NOMO-1 treated with dmso at 0.1 percent for 144 hours (cell line): ENCODE measurements around the gene APBA2.
"Not testable (repeated sequence)": the region's sequence is repeated elsewhere in the genome, so short reads cannot be mapped to it uniquely, and the experiment has no call there.

Source experiments
- DNase-seq: peaks from one replicate; lab custom pipeline; 2025; ENCODE audit not compliant: unreplicated experiment; lab: John Stamatoyannopoulos, UW

APBA2 gene

DNA sequence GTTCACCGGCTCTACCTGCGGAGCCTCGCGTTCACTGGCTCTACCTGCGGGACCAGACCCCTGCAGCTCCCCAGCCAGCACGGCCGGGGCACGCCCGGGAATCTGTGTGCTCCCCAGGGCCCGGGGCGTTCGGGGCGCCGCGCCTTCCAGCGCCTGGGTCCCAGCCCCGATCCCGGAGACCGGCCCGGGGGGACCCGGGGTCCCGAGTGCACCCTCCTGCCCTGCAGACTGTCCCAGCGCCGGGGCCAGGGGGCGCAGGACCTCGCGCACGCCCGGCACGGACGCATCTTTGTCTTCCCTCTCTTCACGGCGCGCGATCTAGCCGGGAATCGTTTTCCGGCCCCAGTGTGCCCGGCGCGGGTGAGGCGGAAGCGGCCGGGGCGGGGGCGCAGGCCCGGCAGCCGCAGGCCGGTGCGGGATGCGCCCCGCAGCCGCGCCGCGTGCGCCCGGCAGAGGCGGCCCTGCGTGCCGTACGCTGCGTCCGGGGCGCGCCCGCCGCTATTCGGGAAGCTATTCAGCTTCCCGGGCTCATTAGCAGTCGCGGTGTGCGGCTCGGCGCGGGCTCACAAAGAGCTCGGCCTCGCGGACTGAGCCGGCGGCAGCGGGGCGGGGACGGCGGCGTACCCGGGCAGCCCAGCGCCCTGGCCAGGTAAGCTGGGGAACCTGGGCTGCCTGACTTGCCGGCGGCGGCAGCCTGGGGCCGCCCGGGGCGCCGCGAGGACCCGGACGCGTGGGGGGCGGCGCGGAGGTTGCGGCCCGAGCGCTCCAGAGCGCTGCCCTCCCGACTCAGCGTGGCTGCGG is at the start of gene APBA2:
Gene APBA2, plus strand, starts transcription at position 345 of the 801 bp plus-strand sequence. CDS start 167,911 bp downstream, outside the sequence.
- DNase-seq: no peak

- DNase-seq: not testable (repeated sequence)
Observed at GRCh38 chr15:28840285-28840684, 45.5 kb upstream of the APBA2 start.

- not testable (repeated sequence) for DNase-seq
Observed at GRCh38 chr15:28842210-28842609, 43.6 kb upstream of the APBA2 start.

- DNase-seq: not testable (repeated sequence)
Observed at GRCh38 chr15:28843520-28843919, 42.3 kb upstream of the APBA2 start.

- not testable (repeated sequence) for DNase-seq
Observed at GRCh38 chr15:28844147-28844546, 41.6 kb upstream of the APBA2 start.

- not testable (repeated sequence) for DNase-seq
Observed at GRCh38 chr15:28847247-28847646, 38.5 kb upstream of the APBA2 start.

GRCh38 chr15:28847959-28848358 is 37.8 kb upstream of the APBA2 start:
- DNase-seq: not testable (repeated sequence)

DNA sequence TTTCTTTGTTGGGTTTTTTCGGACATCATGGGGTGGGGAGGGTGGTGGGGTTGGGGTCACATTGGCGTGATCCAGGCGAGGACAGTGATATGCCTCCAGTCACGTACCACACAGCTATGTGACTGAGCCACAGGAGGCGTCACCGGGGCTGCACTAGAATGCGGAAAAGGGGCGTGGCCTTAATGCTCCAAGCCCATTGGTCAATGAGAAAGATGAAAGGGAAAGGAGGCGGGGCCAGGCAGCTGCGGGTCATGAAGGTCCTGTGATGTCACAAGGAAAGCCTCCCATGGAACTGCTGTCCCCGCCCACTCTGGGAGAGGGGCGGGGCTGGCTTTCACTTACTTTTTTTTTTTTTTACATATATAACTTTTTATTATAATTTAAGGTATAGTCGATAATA is 37.3 kb upstream of the APBA2 start, which contains the start of gene GOLGA6L7:
Gene GOLGA6L7, minus strand, starts transcription at position 124 of the 400 bp plus-strand sequence. Its CDS starts 95 bp downstream, at position 29.
- DNase-seq: not testable (repeated sequence)

DNA sequence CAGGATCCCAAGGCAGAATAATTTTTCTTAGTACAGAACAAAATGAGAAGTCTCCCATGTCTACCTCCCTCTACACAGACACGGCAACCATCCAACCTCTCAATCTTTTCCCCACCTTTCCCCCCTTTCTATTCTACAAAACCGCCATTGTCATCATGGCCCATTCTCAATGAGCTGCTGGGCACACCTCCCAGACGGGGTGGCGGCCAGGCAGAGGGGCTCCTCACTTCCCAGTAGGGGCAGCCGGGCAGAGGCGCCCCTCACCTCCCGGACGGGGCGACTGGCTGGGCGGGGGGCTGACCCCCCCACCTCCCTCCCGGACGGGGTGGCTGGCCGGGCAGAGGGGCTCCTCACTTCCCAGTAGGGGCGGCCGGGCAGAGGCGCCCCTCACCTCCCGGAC is 36.5 kb upstream of the APBA2 start:
- not testable (repeated sequence) for DNase-seq

DNA sequence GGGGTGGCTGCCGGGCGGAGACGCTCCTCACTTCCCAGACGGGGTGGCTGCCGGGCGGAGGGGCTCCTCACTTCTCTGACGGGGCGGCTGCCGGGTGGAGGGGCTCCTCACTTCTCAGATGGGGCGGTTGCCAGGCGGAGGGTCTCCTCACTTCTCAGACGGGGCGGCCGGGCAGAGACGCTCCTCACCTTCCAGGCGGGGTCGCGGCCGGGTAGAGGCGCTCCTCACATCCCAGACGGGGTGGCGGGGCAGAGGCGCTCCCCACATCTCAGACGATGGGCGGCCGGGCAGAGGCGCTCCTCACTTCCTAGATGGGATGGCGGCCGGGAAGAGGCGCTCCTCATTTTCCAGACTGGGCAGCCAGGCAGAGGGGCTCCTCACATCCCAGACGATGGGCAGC is 36.0 kb upstream of the APBA2 start:
- DNase-seq: not testable (repeated sequence)

DNA sequence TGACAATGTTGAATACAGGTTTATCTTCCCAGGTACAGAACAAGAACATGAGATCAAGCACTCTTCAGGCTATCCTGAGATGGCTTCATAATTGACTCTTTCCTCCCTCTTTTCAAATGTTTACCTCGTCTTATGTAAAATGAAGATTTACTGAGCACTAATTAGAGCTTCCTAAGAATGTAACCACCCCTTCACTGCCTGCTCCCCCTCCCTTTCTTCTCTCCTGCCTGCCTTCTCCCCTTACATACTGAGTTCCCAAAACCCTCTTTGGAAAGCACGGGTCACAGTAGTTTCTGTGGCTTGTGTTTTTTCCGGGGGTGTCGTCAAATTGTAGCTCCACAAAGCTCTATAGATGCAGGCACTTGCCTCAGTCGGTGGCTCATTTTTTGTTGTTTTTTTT is 32.1 kb upstream of the APBA2 start:
- DNase-seq: not testable (repeated sequence)

DNA sequence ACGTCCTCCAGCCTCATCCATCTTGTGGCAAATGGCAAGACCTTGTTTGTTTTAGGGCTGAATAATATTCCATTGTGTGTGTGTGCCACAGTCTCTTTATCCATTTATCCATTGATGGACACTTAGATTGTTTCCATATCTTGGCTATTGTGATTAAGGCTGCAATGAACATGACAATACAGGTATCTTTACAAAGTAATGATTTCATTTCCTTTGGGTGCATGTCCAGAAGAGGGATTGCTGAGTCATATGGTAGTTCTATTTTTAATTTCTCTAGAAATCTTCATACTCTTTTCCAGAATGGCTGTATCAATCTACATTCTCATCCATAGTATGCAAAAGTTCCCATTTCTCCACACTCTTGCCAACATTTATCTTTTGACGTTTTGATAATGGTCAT is 31.2 kb upstream of the APBA2 start:
- not testable (repeated sequence) for DNase-seq

DNA sequence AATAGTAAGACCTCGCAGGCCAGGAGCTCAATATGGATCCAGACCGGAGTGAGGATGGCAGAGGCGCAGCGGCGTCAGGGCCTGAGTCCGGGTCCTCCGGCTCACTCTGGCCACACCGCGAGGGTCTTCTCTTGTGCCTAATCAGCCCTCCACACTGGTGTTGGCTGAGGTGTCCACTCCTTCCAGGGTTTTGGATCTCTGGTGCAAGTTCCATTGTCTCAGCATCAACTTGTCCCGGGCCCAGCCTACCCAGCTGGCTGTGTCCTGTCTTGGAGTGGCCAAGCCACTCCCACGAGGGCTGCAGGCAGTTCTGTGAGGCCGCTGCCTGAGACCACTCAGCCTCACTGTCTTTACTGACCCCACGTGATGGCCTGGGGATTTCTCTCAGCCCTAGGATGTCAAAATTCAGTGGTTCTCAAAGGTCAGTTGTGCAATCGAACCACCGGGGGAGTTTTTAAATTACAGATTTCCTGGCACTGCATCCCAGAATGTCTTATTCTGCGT is 24.7 kb upstream of the APBA2 start:
- peak; percentile 58 for DNase-seq

DNA sequence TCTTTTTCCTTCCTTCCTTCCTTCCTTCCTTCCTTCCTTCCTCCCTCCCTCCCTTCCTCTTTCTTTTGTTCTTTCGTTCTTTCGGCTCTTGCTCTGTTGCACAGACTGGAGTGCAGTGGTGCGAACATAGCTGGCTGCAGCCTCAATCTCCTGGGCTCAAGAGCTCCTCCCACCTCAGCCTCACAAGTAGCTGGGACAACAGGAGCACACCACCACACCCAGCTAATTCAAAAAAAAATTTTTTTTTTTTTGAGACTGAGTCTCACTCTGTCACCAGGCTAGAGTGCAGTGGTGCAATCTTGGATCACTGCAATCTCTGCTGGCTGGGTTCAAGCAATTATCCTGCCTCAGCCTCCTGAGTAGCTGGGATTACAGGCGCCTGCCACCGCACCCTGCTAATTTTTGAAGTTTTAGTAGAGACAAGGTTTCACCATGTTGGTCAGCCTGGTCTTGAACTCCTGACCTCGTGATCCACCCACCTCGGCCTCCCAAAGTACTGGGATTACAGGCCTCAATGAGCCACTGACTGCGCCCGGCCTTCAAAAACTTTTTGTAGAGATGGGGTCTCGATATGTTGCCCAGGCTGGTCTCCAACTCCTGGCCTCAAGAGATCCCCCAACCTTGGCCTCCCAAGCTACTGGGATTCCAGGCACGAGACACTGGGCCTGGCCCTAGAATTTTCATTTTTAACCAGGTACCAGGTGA is 24.0 kb upstream of the APBA2 start:
- not testable (repeated sequence) for DNase-seq

GRCh38 chr15:28868744-28869345 is 16.9 kb upstream of the APBA2 start:
- DNase-seq: no peak

GRCh38 chr15:28871168-28871567 is 14.6 kb upstream of the APBA2 start:
- no peak for DNase-seq

- no peak for DNase-seq
Observed at GRCh38 chr15:28873006-28873405, 12.8 kb upstream of the APBA2 start.

DNA sequence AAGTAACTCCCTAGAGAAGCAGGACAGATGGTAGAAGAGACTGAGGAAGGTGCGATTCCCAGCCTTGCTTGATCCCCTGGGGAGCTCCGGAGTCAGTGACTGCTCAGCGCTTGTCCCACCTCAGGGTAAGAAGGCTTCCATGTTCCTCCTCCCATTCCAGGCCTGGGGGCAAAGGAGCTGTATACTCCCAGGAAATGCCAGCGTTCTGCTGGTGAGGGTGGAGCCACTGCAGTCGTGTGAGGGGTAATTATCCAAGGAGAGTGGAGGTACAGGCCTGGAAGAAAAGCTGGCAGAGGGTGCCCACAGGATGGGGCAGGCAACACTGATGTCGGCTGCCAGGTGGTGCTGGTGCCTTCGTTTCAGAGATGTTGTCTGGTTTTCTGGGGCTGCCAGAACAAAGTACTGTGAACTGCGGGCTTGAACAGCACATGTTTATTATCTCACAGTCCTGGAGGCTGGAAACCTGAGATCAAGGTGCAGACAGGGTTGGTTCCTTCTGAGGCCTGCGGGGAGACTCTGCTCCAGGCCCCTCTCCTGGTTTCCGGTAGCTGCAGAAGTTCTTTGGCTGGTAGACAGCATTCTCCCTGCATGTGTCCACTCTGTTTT is 12.1 kb upstream of the APBA2 start:
- DNase-seq: no peak

DNA sequence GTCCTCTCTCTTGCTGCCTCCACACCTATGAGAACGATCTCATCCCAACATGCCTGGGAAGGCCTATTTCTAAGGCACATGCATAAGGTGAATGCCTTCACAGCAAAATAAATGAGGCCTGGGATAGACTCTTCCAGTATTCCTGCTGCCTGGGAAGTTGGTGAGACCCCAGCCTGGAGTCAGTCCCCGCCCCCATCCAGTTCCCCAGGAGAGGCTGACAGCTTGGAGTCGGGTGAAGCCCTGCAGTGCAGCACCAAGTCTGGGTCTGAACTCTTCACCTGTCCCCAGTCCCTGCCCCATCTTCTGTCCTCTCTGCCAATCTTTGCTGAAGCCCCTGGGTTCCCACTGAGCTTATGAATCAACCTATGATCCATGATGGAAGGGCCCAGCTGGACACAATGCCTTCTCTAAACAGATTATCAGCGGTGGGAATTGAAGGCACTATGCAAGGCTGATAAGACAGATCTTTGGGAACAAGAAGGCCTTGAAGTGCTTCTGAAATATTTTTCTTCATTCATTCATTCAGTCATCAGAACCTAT is 10.2 kb upstream of the APBA2 start:
- no peak for DNase-seq

GRCh38 chr15:28876131-28876844 is 9.5 kb upstream of the APBA2 start:
- no peak for DNase-seq
